Mammary epithelial cell (primary cell): ENCODE data around the gene GPBP1L1.

Source experiments
- CTCF ChIP-seq, 2 donors: IDR thresholded peaks in 1 of 2; conservative IDR thresholded peaks in 1 of 2; 2 replicates each; pipeline ENCODE4 v1.5.1; 2011 to 2012; ENCODE audit warnings: inconsistent platforms in 2 of 2, low read length in 2 of 2, mild to moderate bottlenecking in 2 of 2, control low read depth in 1 of 2, low read depth in 1 of 2; ENCODE audit not compliant: insufficient read depth in 1 of 2; ENCODE audit errors: extremely low read depth in 1 of 2
- EZH2 ChIP-seq: IDR thresholded peaks from 2 replicates; pipeline ENCODE4 v1.6.1; 2012; ENCODE audit warnings: low read length, inconsistent platforms, borderline replicate concordance

GRCh38 chr1:45723248-45723930 is 37.1 kb upstream of the GPBP1L1 start:
- TF ChIP-seq CTCF (conservative IDR thresholded peaks at IDR 0.05 in 1 of 2, IDR thresholded peaks at IDR 0.05 in 1 of 2; ENCODE audit: extremely low read depth in 1 of 2, insufficient read depth in 1 of 2, low read depth in 1 of 2, low read length in 2 of 2), result no peak
- TF ChIP-seq EZH2, result no peak
